ACHN (cell line): ENCODE data around the gene ROR2.
"Not testable (repeated sequence)": the region's sequence is repeated elsewhere in the genome, so short reads cannot be mapped to it uniquely, and the experiment has no call there.

Source experiments
- DNase-seq: peaks from one replicate; pipeline ENCODE4 v3.0.0-alpha.2; 2015
- in situ Hi-C: cut with HindIII; loops from 2 replicates; pipeline ENCODE4 v1.10.0; 2017; ENCODE audit warnings: low sequenced_read_pairs, low pct_ligation_motif_present, low pct_unique_long_range_greater_than_20kb

ROR2 gene

DNA sequence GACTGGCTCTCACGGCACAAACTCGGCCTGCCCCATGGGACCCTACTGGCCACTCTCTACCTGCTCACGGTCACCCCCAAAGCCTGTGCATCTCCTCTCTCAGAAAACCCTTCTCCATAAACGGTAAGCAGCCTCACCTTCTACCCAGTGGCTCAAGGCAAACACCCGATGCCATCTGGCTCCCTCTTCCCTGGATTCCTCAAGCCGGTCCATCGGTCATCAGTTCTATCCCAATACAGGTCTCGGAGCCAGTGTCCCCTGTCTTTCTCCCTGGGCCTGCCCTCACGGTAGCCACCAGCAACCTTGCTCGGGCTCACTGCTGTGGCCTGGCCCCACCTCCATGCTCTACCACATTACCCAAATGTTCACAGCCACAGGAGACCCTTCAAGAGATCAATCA, 134.1 kb downstream of the ROR2 start:
- in situ Hi-C loops: no loop called here
- DNase-seq: no peak

DNA sequence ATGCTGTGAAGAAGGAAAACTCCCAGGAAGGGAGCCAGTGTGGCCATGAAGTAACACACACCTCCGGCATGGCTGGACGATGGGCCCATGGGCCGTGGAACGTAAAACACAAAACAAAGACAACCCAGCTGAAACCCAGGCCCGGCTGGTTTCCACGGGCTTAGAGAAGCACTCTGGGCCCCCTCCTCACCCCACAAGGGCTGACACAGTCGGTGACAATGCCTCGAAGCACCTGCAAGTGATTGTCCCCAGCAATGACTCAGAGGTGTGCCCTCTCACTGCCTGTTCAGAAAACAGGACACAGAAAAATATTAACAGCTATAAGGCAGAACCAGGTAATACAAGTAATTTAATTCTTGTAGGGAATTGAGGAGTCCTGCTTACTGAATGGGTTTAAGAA, 135.3 kb downstream of the ROR2 start:
- in situ Hi-C loops: no loop called here
- DNase-seq: no peak

DNA sequence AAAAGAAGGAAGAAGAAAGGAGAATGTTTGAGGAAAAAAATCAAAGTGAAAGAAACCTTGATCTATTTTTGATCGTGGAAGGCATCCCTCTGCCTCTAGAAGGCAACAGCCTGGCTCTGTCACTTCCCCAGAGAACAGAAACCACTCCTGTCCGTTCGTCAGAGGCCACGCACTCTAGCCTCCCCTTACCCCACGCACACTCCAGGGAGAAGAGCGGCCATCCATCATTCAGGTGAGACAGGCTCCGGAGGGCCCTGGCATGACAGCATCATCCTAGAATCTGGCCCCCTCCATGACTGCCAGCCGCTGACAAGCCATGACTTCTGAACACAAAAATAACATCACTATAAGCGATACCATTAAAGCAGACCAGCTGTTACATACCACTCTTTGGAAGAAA, 135.8 kb downstream of the ROR2 start:
- DNase-seq: no peak
- in situ Hi-C loops: no loop called here

DNA sequence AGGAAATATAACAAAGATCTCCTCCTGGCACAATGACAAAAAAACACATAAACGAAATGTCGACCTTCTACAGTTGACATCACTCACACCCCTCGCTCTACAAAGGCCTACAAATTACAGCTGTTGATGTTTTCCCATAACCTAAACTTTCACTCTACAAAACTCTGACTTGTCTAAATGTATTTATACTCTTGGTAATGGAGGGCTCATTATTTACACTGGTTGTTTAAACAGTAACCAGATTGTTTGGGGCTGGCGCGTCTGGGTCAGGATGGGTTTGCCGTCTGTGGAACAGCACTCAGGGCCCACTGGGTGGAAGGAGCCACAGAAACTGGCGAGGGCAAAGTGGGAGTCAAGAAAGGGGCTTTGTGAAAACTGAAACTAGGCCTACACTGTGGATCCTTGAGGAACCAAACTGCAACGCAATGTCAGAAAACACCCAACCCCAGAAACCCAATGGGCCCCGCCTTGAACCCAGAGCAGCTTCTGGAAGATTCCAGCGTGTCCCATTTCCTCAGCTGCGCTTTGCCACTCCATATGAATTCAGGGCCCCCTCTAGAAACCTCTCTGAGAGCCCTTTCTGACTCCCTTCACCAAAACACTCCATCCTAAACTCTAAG, 136.7 kb downstream of the ROR2 start:
- in situ Hi-C loops: no loop called here
- no peak for DNase-seq

DNA sequence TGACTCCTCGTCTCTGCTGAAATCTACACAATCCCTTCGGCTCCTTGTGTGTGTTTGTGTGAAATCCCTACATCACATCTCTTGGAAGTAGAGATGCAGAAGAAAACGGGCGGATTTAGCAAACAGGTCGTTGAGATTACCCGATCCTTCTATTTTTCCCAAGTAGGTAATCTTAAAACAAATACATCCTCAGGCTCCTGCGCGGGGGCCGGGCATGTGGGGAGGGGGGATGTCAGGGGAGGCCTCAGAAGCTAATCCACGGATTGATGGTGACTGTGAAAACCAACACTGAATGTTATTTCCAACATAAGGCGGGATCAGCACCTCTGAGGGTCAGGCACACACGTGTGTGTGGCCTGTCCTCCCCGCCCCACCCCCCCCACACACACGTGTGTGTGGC, 137.8 kb downstream of the ROR2 start:
- in situ Hi-C loops: no loop called here
- no peak for DNase-seq

DNA sequence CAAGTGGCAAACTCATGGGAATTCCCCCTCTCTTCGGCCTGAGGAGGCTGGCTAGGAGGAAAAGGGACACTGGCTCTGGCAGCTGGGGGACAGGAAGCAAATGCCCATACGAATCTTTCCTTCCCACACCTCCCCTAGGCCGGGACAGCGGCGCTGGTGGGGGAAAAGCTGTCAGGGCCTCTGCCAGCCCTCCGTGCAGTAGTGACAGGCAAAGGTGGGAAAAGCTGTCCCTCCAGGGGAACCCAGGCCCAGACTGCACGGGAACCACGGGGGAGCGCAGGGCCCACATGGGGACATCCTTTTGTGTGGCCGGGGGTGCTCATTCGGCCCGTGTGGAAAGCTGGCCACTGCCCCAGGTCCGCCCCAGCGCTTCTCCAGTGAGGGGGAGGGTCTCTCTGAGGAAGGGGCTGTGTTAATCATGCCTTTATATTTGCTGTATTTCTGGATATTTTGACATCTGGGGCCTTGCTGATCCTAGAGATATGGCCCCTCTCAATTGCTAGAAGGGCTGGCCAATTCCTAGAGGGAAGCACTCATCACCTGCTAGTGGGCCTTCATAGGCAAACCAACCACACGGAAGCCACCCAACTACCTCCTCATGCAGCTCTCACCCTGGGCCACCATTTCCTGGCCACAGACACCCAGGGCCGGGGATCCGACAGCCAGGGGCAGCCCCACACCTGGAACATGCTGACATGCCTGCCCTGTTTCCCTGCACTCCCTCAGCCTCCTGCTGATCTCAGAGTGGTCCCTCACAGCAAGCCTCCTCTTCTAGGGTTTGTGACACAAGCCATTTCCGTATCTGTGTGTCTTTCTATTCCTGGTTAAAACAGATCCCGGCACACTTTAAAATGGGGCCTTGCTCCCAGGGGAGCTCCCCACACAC, 138.8 kb downstream of the ROR2 start:
- no peak for DNase-seq
- in situ Hi-C loops: no loop called here

DNA sequence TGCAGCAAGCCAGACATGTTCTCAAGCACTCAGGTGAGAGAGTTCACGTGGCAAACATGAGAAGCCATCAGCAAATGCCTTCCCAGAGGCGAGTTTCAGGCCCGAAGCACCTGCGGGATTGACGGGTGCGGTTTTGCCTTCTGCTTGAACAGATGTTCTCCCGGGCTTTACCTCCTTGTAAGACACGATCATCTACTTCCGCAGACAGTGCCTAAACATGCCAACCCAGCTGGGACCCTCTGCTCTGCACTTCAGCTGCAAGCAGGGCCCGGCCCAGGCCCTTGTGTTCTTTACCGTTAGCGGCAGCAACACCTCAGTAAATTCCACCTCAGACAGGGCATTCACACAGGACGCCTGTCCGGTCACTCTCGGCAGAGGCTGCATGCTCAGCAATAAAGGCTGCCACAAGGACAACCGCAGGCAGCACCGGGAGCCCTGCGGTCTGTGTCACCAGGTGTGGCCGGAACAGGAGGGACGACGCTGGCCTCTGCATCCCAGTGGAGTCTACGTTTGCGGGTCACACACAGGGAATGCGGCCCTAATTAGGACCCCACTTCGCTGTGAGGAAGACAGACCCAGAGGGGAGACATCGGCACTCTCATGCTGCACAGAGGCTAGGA, 139.6 kb downstream of the ROR2 start:
- in situ Hi-C loops: no loop called here

DNA sequence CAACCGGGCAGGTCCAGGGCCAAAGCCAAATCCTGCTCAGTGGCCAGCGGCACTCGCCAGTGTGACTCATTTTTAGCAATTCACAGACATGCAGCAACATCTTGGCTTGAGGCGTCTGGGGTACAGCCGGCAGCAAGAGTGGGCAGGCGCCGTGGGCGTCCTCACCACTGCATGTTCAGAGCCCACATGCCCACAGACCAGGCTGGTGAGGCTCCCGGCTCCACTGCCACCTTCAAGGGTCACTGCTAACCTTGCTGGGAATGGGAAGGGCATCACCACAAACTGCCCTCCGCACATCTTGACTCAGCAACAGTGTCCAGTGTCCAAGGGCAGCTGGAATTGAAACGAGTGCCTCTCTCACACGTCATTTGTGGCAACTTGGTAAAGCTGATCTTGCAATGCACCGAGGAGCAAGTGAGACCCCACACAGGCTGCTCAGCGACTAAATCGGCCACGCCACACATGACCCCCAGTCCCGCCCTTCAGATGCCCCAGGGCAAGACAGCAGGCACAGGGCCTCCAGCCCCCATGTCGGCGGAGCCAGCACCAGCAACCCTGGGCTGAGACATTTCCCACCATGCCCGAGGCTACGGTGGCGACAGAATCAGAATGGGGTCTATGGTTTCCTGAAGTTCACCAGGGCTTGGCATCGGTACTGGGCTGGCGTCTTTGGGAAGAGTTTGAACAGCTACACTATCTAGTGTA, 140.3 kb downstream of the ROR2 start:
- in situ Hi-C loops: no loop called here
- DNase-seq: peak; percentile 2

More for the DNA sequence above, 139.6 kb downstream of the ROR2 start:
- no peak for DNase-seq

DNA sequence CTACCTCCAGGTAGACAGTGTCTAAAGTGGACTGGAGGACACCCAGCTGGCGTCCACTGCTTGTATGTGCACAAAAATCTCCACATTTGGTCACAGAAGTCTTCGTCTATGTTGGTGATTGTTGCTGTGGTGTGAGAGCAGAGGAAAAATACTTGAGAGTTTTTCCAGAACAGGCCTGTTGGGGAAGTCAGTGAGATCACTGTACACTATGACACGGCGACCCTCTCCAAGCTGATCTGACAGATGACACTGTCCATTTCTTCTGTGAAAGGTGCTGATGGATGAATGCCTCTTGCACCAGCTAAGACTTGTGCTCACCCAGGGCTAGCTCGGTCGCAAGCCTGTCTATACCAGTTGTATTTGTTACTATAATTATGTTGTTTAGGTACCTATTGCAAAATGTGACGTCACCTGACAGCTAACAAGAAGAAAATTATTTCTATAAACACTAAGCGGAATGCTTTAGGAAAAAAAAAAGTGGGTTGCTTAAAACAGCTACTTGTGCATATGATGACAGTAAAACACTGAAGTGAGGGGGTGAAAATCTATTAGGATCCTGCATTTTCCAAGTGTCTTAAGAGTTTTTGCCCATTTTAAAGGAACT, 142.3 kb downstream of the ROR2 start:
- DNase-seq: no peak
- in situ Hi-C loops: no loop called here

DNA sequence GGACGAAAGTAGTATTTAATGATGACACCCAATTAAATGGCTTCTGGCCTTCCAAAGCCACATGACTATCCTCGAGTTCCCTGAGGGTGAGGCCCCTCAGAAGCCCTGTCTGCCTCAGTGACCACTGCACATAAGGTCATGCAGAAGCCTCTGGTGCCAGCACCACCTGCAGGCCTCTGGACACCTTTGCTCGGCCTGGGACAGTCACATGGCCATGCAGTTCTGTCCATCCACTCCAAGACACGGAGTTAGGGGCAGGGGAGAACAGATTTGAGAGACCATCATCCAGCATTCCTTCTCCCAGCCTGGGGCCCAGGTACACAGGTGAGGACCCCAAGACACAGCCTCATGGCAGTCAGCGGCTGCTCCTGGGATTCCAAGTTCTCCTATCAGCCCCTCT, 145.0 kb downstream of the ROR2 start:
- DNase-seq: no peak
- in situ Hi-C loops: no loop called here

DNA sequence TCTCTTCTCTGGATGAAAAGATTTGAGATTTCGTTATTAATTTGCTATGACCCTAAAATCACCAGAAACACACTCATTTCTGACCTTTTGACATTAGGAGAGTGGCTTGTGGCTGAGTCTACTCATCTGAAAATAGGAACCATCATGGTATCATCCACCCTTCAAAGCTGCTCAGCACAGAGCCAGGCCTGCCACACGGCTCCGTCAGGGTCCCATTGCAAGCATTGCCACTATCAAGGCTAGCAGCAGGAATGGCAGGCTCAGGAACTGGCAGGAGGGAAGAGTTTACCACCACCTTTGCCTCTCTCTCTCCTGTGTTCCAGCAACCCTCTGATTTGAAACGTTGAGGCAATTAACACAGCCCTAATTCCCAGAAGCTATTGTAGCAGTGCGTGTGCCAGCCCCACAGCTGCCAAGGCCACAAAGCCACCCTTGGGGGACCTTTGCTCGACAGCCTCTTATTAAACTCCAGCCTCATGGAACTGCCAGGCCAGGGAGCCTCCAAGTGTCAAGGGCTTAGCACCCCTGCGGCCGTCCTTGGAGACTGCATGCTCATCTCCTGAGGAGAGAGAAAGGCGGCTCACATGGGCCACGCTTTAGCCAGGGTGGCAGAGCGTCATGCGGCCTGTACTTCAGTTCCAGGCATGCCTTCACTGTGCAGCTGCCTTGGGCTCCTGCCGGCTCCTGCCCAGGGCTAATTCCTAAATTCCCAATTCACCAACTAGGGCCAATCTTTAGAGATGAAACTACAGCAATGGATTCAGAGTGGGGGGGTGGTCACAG, 145.9 kb downstream of the ROR2 start:
- DNase-seq: no peak
- in situ Hi-C loops: no loop called here

DNA sequence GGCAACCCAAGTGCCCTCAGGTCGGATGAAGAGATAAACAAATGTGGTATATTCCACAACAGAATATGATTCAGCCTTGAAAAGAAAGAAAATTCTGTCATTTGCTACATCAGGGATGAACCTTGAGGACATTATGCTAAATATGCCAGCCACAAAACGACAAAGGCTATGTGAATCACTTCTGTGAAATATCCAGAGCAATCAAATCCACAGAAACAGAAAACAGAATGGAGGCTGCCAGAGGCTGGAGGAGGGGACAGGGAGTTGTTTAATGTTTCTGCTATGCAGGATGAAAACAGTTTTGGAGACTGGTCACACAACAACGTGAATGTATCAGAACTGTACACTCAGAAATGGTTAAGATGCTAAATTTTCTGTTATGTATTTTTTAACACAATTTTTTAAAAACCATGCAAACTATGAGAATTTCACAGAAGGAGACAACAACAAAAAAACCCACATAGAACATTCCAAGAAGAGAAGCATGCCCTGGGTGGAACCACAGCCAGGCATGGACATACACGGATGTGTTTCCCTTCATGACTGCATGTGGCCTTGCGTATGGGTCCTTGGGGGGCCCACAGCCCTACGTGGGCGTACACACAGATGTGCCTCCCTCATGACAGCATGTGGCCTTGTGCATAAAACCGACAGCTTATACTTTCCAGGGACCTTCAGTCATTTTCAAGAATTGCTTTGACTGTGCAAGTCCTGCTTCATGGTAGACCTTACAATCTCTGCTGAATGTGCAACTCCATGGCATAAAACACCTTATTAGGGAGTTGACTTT, 146.7 kb downstream of the ROR2 start:
- in situ Hi-C loops: no loop called here
- no peak for DNase-seq

DNA sequence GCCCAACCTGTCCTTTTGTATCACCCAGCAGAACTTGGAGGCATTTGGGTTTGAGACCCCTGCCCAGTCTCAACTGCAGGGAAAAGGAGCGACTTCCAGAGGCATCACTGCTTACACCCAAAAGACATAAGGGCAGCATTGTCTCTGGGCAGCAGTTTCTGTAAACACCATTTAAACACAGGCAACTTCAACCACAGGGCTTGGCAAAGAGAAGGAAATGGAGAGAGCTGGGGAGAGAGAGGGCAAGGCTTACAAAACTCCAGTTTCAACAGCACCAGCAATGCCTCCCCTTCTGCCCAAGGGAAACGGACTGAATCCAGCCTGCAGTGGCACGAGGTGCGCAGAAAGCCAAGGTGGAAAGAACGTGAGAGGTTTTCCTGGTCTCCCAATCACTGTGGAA, 147.6 kb downstream of the ROR2 start:
- in situ Hi-C loops: no loop called here
- no peak for DNase-seq

DNA sequence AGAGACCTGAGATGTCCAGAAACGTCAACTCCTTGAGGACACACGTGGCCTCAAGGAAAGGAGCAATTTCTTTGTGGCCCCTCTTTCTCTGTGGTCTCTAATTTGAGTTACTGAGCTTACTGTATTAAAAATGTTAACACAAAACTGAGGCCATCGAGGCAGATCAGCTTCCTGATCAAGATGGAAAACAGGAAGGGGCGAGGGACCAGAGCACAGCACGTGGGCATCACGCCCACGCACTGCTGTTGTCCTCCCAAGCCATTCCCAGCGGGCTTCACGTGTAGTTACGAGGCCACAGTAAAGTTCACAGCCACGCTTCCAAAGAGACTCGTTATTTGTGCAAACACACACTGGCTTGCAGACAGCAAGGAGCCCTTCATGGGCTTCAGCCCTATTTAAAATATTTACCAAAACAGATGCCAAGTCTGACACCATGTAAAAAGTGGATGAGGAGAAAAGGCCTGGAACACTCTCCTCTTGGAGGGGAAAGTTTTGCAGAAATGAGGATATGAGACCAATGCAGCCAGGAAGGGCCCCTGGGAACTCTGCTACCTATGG, 149.5 kb downstream of the ROR2 start:
- no peak for DNase-seq
- in situ Hi-C loops: no loop called here

DNA sequence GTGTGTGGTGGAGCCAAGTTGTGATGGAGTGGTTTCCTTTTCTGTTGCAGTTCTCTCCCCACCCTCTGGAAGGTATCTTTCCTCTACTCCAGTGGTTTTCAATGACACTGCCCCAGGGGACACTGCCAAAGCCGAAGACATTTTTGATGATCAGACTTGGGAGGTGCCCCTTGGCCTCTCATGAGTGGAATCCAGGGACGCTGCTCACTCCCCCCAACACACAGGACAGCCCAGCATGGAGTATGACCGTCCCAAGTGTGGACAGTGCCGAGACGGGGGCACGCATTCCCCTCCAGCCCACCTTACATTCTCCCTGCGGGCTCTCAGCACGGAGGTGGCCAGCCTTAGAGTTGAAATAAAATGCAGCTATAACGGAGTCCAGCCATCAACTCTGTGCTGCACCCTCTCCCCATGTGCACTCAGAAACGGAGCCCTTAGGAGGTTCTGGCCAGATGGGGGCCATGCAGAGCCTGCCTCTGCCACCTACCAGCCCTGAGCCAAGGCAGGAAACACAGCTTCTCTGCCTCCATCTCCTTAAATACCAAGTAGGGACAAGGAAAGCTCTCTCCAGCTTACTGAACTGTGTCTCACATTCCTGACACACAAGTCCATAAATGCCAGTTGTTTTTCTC, 150.8 kb downstream of the ROR2 start:
- in situ Hi-C loops: no loop called here
- no peak for DNase-seq

DNA sequence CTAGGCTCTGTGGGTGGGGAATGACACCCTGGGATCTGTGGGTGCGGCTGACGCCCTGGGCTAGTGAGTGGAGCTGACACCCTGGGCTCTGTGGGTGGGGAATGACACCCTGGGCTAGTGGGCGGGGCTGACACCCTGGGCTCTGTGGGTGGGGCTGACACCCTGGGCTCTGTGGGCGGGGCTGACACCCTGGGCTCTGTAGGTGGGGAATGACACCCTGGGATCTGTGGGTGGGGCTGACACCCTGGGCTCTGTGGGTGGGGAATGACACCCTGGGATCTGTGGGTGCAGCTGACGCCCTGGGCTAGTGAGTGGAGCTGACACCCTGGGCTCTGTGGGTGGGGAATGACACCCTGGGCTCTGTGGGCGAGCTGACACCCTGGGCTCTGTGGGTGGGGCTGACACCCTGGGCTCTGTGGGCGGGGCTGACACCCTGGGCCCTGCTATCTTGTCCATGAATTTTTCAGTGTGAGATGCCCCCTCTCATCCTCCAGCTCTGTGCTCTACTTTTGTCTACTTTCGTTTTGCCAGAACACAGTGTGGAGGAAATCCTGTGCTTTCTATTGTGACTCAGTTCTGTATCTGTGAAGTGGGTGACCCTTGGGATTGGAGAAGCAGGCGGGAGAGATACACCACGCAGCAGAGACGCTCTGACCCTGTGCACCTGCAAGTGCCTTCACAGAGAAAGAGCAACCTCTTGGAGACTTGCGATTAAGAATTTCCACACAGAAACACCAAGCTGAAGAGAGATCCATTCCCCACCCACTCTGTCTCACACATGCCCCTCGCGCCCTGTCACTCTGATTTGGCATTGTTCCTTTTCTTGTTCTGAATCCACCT, 151.5 kb downstream of the ROR2 start:
- in situ Hi-C loops, DNase-seq: not testable (repeated sequence)
